EH (cell line): ENCODE data around the gene OXSM.
A peak's percentile ranks its signal among the peaks of the same experiment; 100 is the strongest.

ENCODE experiments used
- DNase-seq: peaks from one replicate; pipeline ENCODE4 v3.0.0-alpha.2; 2015; ENCODE audit warnings: low read depth

Gene OXSM

GRCh38 chr3:25804676-25805075, 14.8 kb downstream of the OXSM start:
- DNase-seq, result no peak

GRCh38 chr3:25812644-25813043, 22.8 kb downstream of the OXSM start:
- no peak for DNase-seq

DNA sequence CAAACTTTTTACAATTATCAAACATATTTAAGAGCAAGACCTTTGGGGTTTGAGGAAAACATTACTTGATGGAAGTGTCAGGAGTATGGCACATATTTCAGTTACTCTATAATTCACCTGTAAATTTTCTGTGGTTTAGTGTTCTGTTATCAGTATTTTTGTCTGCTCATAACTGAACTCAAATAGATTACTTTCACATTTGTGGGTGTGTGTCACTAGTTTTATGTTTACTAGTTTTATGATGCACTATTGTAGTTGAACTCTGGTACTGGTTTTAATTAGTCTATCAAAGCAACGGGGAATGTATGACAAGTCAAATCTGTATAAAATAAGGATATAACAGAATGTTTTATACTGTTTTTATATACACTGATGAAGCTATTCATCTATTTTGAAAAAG, 27.2 kb downstream of the OXSM start:
- DNase-seq, result no peak

DNA sequence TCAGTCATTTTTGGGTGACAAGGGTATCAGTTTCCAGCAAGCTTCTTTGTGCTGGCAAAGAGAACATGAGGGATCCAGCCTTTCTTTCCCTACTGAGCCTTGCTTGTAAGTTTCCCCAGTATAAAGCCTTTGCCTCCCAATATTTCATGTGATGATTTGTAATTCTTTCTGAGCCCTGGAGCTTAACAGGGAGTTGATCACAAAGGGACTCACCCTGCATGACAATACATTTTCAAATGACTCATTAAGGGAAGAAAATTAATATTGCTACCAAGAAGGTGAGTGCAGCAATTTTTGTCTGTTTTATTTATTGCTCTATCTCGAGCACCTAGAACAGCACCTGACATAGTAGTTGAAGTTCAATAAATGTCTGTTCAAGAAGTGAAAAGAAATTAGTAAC, 27.7 kb downstream of the OXSM start:
- no peak for DNase-seq

GRCh38 chr3:25818335-25818734, 28.4 kb downstream of the OXSM start:
- DNase-seq, result no peak

- DNase-seq, result peak; percentile 96
Observed at GRCh38 chr3:25820366-25820765, 30.5 kb downstream of the OXSM start.

GRCh38 chr3:25820816-25821486, 31.1 kb downstream of the OXSM start:
- DNase-seq, result no peak

- no peak for DNase-seq
Observed at GRCh38 chr3:25821746-25822573, 32.1 kb downstream of the OXSM start.

DNA sequence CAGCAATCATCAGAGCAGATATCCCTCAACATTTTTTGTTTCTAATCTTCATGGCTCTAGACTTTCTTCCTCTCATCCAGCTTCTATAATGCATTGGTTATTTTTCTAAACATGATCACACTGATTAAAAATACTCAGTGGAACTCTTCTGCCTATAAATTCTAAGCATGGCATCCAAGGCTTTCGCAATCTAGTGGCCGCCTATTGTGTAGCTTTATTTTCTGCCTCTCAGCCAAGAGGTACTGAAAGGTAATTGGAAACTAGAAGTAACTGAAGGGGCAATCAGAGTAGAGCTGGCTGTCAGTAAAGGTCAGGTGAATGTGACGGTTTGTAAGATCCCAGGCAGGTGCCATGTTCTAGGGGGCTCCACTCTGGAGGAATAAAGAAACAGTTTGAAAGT, 33.4 kb downstream of the OXSM start:
- DNase-seq, result no peak

DNA sequence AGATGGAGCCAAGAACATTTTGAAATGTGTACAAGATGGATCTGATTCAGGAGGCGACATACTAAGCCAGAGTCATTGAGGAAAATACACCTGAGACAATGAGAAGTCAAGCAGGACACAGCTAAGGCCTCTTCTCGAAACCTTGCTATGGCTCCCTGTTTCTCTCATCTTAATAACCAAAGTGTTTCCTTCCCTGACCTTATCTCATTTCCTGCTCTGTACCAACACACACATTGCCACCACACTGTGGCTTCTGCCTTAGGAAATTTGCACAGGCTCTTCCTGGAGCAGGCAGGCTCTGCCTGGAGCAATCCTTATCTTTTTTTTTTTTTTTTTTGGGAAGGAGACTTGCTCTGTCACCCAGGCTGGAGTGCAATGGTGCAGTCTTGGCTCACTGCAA, 36.6 kb downstream of the OXSM start:
- DNase-seq, result no peak

DNA sequence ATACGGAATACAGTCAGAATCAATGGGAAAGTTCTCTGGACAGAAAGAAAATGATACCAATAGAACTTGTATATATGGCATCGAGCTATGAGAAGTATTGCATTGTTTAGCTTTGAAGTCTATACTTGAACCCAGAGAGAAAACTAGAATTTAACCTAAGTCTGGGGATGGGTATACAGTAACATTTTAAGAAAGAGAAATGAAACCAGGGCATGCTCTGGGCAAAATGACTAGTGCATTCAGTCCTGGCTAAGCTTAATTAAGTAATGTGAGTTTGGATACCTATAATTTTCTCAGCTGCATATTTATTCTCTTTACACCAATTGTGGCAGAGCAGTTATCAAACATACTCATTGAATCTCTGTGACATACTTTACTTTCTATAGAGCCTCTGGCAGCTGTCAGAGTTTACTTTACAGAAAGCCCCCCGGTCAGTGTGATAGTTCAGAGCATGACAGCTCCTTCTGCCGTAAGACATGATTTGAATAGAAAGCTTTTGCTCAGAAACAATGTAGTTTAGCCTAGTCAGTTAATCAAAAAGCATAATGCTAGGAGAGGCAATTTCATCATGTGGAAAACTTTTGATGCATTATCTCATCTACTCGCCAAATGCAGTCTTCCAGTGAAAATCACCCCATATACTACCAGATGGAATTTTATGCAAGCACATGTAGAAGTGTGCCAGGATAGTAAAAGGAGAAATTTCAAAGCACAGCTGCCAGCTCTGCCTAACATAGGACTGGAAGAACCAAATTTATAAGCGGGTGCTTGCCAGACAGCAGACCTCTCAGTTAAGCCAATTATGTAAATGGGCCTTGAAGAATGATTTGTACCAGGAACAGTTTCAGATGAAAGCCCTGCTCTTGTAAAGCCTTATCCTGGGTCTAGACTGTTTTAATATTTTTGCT, 40.7 kb downstream of the OXSM start:
- DNase-seq, result no peak

- peak; percentile 46 for DNase-seq
Observed at GRCh38 chr3:25831578-25831977, 41.7 kb downstream of the OXSM start.

DNA sequence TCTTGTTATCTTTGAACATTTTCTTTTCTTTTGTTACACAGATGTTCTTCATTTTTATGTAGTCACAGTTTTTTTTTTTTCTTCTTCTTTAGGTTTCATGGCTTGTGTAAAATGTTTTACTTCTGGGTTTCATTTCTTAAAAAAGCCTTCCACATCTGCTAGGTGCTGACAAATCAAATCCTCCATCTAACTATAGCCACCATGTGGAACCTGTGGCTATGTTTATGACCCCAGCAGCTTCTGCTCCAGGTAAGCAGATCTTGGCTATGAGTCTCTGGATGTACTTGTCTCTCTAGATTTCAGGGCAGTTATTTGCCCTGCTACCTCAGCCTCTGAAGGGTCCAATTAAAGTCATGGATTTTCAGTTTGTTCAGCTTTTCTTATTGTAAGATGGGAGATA, 44.5 kb downstream of the OXSM start:
- DNase-seq, result no peak

GRCh38 chr3:25836579-25836978, 46.7 kb downstream of the OXSM start:
- DNase-seq, result no peak

- DNase-seq, result no peak
Observed at GRCh38 chr3:25837038-25837437, 47.1 kb downstream of the OXSM start.

GRCh38 chr3:25840099-25840498, 50.2 kb downstream of the OXSM start:
- no peak for DNase-seq

DNA sequence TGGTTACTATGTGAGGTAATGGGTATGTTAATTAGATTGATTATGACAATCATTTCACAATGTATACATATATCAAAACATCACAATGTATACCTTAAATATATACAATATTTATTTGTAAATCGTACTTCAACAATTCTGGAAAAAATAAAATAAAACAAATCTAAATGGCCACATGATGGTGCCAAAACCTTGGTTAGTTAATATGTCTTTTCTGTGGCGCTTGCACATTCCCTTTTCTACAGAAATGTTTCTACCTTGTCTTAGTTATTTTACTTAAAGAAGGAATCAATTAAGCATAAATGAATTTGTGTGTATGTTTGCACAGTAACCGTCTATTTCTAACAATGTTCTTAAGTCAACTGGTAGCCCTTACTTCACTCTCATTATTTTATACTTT, 53.4 kb downstream of the OXSM start:
- no peak for DNase-seq
